Islet of Langerhans (tissue), 1 donor: Measurements from ENCODE around the gene CYTH3.
"Not testable (repeated sequence)": the region's sequence is repeated elsewhere in the genome, so short reads cannot be mapped to it uniquely, and the experiment has no call there.

Experiments used
- FAIRE-seq: peaks from one replicate; lab custom pipeline; 2011; peaks lifted over from hg19 to GRCh38; lab: Jason Lieb, UNC

CYTH3 gene, protein sequence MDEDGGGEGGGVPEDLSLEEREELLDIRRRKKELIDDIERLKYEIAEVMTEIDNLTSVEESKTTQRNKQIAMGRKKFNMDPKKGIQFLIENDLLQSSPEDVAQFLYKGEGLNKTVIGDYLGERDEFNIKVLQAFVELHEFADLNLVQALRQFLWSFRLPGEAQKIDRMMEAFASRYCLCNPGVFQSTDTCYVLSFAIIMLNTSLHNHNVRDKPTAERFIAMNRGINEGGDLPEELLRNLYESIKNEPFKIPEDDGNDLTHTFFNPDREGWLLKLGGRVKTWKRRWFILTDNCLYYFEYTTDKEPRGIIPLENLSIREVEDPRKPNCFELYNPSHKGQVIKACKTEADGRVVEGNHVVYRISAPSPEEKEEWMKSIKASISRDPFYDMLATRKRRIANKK

DNA sequence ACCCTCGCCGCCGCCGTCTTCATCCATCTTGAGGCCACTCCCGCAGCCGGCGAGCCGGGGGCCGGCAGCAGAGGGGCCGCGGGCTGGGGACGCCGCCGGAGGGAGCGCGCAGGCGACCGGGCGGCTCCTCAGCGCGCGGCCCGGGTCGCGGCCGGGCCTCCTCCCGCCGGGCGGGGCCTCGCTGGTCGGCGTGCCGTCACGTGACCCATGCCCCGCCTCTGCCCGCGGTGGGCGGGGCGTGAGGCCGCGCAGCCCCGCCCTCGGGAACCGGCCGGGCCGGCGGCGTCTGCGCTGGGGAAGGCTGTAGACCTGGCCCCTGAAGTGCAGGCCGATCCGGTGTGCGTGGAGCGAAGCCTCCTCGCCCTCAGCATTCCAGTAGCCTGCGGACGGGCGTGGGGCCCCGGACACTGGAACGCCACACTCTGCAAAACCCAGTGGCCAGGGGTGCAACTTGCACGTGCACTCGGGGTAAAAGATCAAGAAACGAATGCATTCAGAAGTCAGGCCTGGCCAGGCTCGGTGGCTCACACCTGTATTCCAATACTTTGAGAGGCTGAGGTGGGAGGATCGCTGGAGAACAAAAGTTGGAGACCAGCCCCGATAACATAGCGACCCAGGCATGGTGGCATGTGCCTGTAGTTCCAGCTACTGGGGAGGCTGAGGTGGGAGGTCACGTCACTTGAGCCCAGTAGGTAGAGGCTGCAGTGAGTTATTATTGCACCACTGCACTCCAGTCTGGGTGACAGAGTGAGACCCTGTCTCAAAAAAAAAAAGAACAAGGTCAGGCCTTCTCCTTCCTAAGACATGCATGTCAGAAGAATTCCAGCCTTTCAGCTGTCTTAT, at the start of gene CYTH3:
Gene CYTH3, minus strand, starts transcription at position 144 of the 843 bp plus-strand sequence. Its CDS starts 117 bp downstream, at position 27.
- no peak for FAIRE-seq

DNA sequence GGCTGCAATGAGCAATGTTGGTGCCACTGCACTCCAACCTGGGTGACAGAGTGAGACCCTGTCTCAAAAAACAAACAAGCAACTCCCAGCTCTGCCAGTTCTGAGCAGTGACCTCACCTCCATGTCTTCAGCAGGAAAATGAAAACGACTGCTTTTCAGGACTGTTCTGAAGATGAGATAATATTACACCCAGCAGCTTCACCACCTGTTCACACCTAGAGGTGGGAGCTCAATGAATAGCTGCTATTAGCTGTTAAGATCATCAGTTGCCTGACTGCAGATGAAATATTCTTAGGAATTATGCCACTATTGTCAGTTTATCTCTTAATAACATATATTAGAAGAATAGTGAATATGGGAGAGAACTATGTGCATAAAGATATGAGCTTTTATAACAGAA, 48.4 kb upstream of the CYTH3 start:
- no peak for FAIRE-seq

- FAIRE-seq: no peak
Measured at GRCh38 chr7:6317797-6318438, 45.5 kb upstream of the CYTH3 start.

GRCh38 chr7:6316226-6316625, 43.8 kb upstream of the CYTH3 start:
- no peak for FAIRE-seq

DNA sequence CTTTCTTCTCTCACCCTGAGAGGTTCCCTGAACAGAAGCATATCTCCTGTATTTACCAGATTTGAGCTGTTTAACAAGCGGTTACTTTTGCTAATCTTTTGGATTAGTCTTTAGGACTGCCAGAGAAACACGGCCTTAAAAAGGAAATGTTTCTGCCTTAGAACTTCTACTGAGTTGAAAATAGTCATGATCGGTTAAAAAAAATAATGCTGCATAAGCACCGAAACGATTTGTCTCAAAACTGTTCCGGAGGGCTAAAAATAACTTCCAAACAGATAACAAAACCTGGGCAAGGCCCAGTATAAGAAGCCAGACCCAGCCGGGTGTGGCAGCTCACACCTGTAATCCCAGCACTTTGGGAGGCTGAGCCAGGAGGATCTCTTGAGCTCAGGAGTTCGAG, 43.3 kb upstream of the CYTH3 start:
- no peak for FAIRE-seq

DNA sequence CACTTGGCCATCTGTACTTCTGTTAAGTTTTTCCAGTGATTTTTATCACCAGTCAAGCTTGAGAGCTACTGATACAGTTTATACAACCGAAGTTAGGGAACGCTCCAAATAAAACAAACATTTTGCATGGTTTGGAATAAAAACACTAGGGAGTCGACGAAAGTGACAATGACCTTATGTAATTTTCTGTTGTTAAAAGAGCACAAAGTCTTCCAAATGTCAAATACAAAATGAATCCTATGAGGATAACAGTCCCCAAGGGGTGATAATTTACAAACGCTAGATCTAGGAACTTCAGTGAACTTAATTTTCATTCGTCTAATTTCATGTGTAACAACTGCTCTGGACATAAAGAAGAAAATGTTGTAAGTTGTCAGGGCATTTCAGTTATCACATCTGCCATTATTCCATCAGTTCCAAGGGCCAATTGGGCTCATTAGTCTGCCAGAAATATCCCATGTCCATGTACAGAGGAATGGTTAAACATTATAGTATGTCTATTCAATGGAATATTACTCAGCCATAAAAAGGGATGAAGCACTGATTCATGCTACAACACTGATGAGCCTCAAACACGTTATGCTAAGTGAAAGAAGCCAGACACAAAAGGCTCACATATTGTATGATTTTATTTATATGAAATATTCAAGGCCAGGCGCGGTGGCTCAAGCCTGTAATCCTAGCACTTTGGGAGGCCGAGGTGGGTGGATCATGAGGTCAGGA, 38.0 kb upstream of the CYTH3 start:
- FAIRE-seq: no peak

GRCh38 chr7:6307762-6308161, 35.3 kb upstream of the CYTH3 start:
- FAIRE-seq: no peak

- FAIRE-seq: no peak
Measured at GRCh38 chr7:6306471-6306870, 34.0 kb upstream of the CYTH3 start.

DNA sequence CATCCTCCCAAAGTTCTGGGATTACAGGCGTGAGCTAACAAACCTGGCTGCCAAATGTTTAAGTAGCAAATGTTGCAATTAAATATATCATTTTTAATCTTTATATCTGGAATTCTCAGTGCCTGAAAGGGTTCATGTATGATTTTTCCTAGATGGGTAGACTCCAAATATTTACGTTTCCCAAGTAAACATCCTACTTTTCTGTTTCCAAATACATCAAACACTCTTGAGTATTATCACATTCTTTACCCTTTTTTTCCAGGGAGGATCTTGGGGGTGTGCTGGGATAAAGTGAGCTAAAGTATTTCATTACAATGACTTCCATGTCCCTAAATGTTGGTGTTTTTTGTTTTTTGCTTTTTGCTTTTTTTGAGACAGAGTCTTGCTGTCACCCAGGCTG, 32.9 kb upstream of the CYTH3 start:
- no peak for FAIRE-seq

DNA sequence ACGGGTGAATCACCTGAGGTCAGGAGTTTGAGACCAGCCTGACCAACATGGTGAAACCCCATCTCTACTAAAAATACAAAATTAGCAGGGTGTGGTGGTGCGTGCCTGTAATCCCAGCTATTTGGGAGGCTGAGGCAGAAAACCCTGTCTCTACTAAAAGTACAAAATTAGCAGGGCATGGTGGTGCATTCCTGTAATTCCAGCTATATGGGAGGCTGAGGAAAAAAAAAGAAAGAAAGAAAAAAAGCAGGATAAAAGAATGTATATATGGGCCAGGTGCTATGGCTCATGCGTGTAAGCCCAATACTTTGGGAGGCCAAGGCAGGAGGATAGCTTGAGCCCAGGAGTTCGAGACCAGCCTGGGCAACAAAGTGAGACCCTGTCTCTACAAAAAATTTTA, 29.0 kb upstream of the CYTH3 start:
- not testable (repeated sequence) for FAIRE-seq

GRCh38 chr7:6299774-6300173, 27.4 kb upstream of the CYTH3 start:
- no peak for FAIRE-seq

DNA sequence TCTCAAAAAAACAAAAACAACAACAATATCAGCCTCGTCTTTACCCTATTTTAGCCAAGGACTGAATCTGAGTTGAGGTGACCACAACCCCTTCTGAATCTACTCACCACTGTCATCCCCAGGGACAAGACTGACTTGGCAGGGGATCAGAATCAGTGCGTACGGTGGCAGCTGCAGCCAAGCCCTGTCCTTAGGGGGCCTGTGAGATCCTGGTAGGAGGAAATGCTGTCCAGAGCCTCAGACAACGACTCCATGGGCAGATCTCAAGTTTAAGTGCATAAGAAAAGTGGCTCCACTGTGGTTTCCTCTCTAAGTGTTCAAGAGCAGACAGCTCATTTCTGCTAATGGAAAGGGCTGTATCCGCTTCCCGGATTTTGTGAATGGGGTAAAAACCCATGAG, 22.4 kb upstream of the CYTH3 start:
- FAIRE-seq: no peak

GRCh38 chr7:6293202-6293601, 20.8 kb upstream of the CYTH3 start:
- no peak for FAIRE-seq

DNA sequence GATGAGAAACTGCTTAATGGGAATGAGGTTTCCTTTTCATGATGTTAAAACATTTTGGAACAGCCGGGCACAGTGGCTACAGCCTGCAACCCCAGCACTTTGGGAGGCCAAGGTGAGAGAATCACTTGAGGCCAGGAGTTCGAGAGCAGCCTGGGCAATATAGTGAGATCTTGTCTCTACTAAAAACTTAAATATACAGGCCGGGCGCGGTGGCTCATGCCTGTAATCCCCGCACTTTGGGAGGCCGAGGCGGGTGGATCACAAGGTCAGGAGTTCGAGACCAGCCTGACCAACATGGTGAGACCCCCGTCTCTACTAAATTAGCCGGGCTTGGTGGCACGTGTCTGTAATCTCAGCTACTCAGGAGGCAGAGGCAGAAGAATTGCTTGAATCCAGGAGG, 19.5 kb upstream of the CYTH3 start:
- not testable (repeated sequence) for FAIRE-seq

DNA sequence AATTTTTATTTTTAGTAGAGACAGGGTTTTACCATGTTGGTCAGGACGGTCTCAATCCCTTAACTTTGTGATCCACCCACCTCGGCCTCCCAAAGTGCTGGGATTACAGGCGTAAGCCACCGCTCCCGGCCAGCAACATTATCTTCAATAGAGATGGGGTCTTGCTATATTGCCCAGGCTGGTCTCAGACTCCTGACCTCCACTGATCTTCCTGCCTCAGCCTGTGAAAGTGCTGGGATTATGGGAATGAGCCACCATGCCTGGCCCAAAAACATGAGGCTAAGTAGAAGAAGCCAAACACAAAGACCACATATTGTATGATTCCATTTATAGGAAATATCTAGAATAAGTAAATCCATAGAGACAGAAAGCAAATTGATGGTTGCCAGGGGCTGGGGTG, 19.1 kb upstream of the CYTH3 start:
- FAIRE-seq: no peak

DNA sequence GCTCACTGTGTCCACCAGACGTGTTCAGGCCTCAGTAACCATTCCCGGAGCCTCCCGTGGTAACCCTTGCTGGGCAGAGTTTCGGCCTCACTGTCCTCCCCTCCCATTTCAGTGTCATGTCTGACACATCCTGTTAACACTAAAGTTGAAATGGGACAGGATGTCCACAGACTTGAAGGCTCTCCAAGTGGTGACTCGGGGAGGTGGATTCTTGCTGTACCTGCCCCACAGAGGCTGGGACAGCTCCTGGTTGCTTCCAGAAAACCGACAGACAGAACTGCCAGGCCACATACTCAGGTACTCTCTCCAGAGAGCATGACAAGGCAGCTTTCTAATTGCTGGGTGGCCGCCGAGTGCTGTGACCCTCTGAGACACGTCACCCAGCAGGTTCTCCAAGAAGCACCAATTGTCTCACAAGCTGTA, 17.9 kb upstream of the CYTH3 start:
- FAIRE-seq: no peak

- FAIRE-seq: no peak
Measured at GRCh38 chr7:6288270-6288860, 15.9 kb upstream of the CYTH3 start.

DNA sequence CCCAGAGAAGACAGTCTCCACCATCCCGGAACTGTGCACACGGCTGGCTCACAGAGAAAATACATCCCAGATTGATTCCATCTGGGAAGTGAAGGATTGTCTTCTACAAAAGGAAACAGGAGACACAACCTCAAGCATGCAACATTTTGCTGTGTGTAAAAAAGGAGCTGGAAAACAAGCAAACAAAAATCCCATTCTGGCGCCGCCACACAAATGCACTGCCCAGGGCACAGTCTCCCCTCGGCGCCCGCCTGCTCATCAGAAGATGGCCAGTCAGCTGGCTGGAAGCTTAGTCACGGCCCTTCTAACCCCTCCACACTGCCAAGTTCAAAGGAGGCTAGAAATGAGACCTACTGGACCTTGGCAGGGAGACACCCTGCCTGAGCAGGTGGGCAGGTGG, 14.1 kb upstream of the CYTH3 start:
- FAIRE-seq: no peak

DNA sequence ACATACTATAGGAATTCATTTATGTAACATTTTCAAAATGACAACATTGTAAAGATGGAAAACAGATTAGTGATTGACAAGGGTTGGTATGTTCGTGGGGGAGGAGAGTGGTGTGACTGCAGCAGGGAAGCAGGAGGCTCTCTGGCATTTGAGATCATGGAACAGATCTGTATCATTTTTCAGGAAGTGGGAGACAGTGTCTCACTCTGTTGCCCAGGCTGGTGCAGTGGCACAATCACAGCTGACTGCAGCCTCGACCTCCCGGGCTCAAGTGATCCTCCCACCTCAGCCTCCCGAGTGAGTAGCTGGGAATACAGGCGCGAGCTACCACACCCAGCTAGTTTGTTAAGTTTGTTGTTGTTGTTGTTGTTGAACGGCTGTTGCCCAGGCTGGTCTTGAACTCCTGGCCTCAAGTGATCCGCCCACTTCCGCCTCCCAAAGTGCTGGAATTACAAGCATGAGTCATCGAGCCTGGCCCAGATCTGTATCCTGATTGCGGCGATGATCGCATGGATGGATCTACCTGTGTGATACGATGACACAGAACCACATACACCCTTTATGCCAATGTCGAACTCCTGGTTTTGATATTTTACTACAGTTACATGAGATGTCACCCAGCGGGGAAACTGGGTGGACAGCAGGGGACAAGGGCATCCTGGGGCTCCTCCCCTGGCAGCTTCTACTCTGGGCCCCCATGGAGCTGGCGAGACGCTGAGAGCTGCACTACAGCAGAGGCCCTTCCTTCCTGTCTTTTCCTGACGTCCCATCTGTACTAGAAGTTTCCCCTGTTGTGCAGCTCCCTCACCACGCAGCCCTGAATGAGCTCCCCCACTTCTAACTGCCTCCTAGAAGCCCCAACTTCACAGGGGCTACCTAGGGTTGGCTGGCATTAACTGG, 12.3 kb upstream of the CYTH3 start:
- FAIRE-seq: no peak

GRCh38 chr7:6284055-6284400, 11.6 kb upstream of the CYTH3 start:
- FAIRE-seq: no peak
